ENCODE results near the gene FGF11. TPM values are rescaled to one million over a fixed set of nuclear protein-coding genes. Genes with fewer than 3 reads are reported as not detected.

Gene FGF11
- polyA plus RNA-seq, 3 donors: 5.6 to 12.6 (median 8.0) TPM

GRCh38 chr17:7484919-7485377 is 45.6 kb downstream of the FGF11 start:
- no peak for DNase-seq (ENCODE audit: extremely low read depth in 1 of 11, low read depth in 9 of 11, low spot score in 4 of 11)

- no peak for DNase-seq (ENCODE audit: extremely low read depth in 1 of 11, low read depth in 9 of 11, low spot score in 4 of 11)
Measured at GRCh38 chr17:7486181-7486580, 46.9 kb downstream of the FGF11 start.

- no peak for DNase-seq (ENCODE audit: extremely low read depth in 1 of 11, low read depth in 9 of 11, low spot score in 4 of 11)
Measured at GRCh38 chr17:7490144-7490543, 50.8 kb downstream of the FGF11 start.

GRCh38 chr17:7491583-7491982 is 52.3 kb downstream of the FGF11 start:
- no peak for DNase-seq (ENCODE audit: extremely low read depth in 1 of 11, low read depth in 9 of 11, low spot score in 4 of 11)

- DNase-seq (ENCODE audit: extremely low read depth in 1 of 11, low read depth in 9 of 11, low spot score in 4 of 11): no peak
Measured at GRCh38 chr17:7493941-7494340, 54.6 kb downstream of the FGF11 start.

Other genes with a start within 250 kb of the FGF11 start
- 10 to 100 TPM; 28.3 to 47.7 (median 37.6) TPM for gene DLG4, start 219.7 kb upstream of the FGF11 start, polyA plus RNA-seq (ENCODE audit: insufficient read length in 3 of 3)
- 100 to 1,000 TPM; 438 to 579 (median 497) TPM for gene ACADVL, start 219.6 kb upstream of the FGF11 start, polyA plus RNA-seq (ENCODE audit: insufficient read length in 3 of 3)
- 10 to 100 TPM; 49.8 to 66.7 (median 64.4) TPM for gene DVL2, start 205.0 kb upstream of the FGF11 start, polyA plus RNA-seq (ENCODE audit: insufficient read length in 3 of 3)
- gene PHF23, start 200.1 kb upstream of the FGF11 start, polyA plus RNA-seq (ENCODE audit: insufficient read length in 3 of 3): 10 to 100 TPM; 51.3 to 65.8 (median 53.1) TPM
- 100 to 1,000 TPM; 435 to 476 (median 455) TPM for gene GABARAP, start 197.1 kb upstream of the FGF11 start, polyA plus RNA-seq (ENCODE audit: insufficient read length in 3 of 3)
- gene CTDNEP1, start 187.8 kb upstream of the FGF11 start, polyA plus RNA-seq (ENCODE audit: insufficient read length in 3 of 3): 100 to 1,000 TPM; 151 to 152 (median 151) TPM
- 10 to 100 TPM; 51.6 to 63.0 (median 55.1) TPM for gene ELP5, start 187.3 kb upstream of the FGF11 start, polyA plus RNA-seq (ENCODE audit: insufficient read length in 3 of 3)
- 10 to 100 TPM; 41.1 to 74.2 (median 41.8) TPM for gene CLDN7, start 177.0 kb upstream of the FGF11 start, polyA plus RNA-seq (ENCODE audit: insufficient read length in 3 of 3)
- 1 to 10 TPM; 1.8 to 2.7 (median 2.5) TPM for gene SLC2A4, start 157.8 kb upstream of the FGF11 start, polyA plus RNA-seq (ENCODE audit: insufficient read length in 3 of 3)
- 1 to 10 TPM; 3.8 to 5.3 (median 5.2) TPM for gene YBX2, start 144.9 kb upstream of the FGF11 start, polyA plus RNA-seq (ENCODE audit: insufficient read length in 3 of 3)
- 100 to 1,000 TPM; 313 to 353 (median 324) TPM for gene EIF5A, start 131.9 kb upstream of the FGF11 start, polyA plus RNA-seq (ENCODE audit: insufficient read length in 3 of 3)
- gene GPS2, start 124.2 kb upstream of the FGF11 start, polyA plus RNA-seq (ENCODE audit: insufficient read length in 3 of 3): 100 to 1,000 TPM in 1 of 3 donors, 10 to 100 TPM in 2; 95.6 to 101 (median 97.4) TPM
- gene NEURL4, start 110.2 kb upstream of the FGF11 start, polyA plus RNA-seq (ENCODE audit: insufficient read length in 3 of 3): 10 to 100 TPM; 30.6 to 38.2 (median 36.1) TPM
- gene ACAP1, start 103.0 kb upstream of the FGF11 start, polyA plus RNA-seq (ENCODE audit: insufficient read length in 3 of 3): 10 to 100 TPM in 1 of 3 donors, 1 to 10 TPM in 2; 7.0 to 12.5 (median 7.6) TPM
- 10 to 100 TPM; 10.7 to 13.9 (median 12.0) TPM for gene KCTD11, start 87.3 kb upstream of the FGF11 start, polyA plus RNA-seq (ENCODE audit: insufficient read length in 3 of 3)
- not detected for gene TMEM95, start 84.4 kb upstream of the FGF11 start, polyA plus RNA-seq (ENCODE audit: insufficient read length in 3 of 3)
- gene TNK1, start 58.4 kb upstream of the FGF11 start, polyA plus RNA-seq (ENCODE audit: insufficient read length in 3 of 3): 1 to 10 TPM; 5.1 to 9.0 (median 6.0) TPM
- gene PLSCR3, start 45.0 kb upstream of the FGF11 start, polyA plus RNA-seq (ENCODE audit: insufficient read length in 3 of 3): 10 to 100 TPM; 28.8 to 41.5 (median 41.4) TPM
- 10 to 100 TPM; 81.9 to 99.2 (median 87.3) TPM for gene TMEM256, start 35.4 kb upstream of the FGF11 start, polyA plus RNA-seq (ENCODE audit: insufficient read length in 3 of 3)
- 10 to 100 TPM; 21.4 to 36.4 (median 29.0) TPM for gene NLGN2, start 31.7 kb upstream of the FGF11 start, polyA plus RNA-seq (ENCODE audit: insufficient read length in 3 of 3)
- under 1 TPM in 2 of 3 donors, not detected in 1; 0.10 to 0.22 TPM for gene SPEM1, start 19.2 kb upstream of the FGF11 start, polyA plus RNA-seq (ENCODE audit: insufficient read length in 3 of 3)
- gene SPEM2, start 13.9 kb upstream of the FGF11 start, polyA plus RNA-seq (ENCODE audit: insufficient read length in 3 of 3): not detected
- not detected for gene SPEM3, start 10.7 kb upstream of the FGF11 start, polyA plus RNA-seq (ENCODE audit: insufficient read length in 3 of 3)
- gene TMEM102, start 4.1 kb upstream of the FGF11 start, polyA plus RNA-seq (ENCODE audit: insufficient read length in 3 of 3): 1 to 10 TPM; 3.4 to 5.2 (median 4.6) TPM
- 10 to 100 TPM in 2 of 3 donors, 1 to 10 TPM in 1; 9.3 to 10.7 (median 10.4) TPM for gene CHRNB1, start 5.5 kb downstream of the FGF11 start, polyA plus RNA-seq (ENCODE audit: insufficient read length in 3 of 3)
- 10 to 100 TPM; 34.9 to 54.9 (median 40.9) TPM for gene ZBTB4, start 40.1 kb downstream of the FGF11 start, polyA plus RNA-seq (ENCODE audit: insufficient read length in 3 of 3)
- under 1 TPM in 2 of 3 donors, not detected in 1; 0.26 TPM for gene SLC35G6, start 41.9 kb downstream of the FGF11 start, polyA plus RNA-seq (ENCODE audit: insufficient read length in 3 of 3)
- gene POLR2A, start 44.9 kb downstream of the FGF11 start, polyA plus RNA-seq (ENCODE audit: insufficient read length in 3 of 3): 100 to 1,000 TPM; 131 to 134 (median 134) TPM
- 10 to 100 TPM; 19.0 to 26.6 (median 26.6) TPM for gene TNFSF12, start 109.5 kb downstream of the FGF11 start, polyA plus RNA-seq (ENCODE audit: insufficient read length in 3 of 3)
- gene TNFSF13, start 119.2 kb downstream of the FGF11 start, polyA plus RNA-seq (ENCODE audit: insufficient read length in 3 of 3): 10 to 100 TPM; 10.4 to 17.2 (median 12.5) TPM
- gene SENP3, start 122.4 kb downstream of the FGF11 start, polyA plus RNA-seq (ENCODE audit: insufficient read length in 3 of 3): 10 to 100 TPM; 61.6 to 86.9 (median 83.7) TPM
- gene CD68, start 140.1 kb downstream of the FGF11 start, polyA plus RNA-seq (ENCODE audit: insufficient read length in 3 of 3): 10 to 100 TPM; 56.7 to 63.5 (median 62.6) TPM
- gene MPDU1, start 144.3 kb downstream of the FGF11 start, polyA plus RNA-seq (ENCODE audit: insufficient read length in 3 of 3): 100 to 1,000 TPM; 103 to 119 (median 114) TPM
- 1 to 10 TPM; 2.9 to 4.4 (median 4.0) TPM for gene SOX15, start 150.6 kb downstream of the FGF11 start, polyA plus RNA-seq (ENCODE audit: insufficient read length in 3 of 3)
- gene FXR2, start 175.4 kb downstream of the FGF11 start, polyA plus RNA-seq (ENCODE audit: insufficient read length in 3 of 3): 10 to 100 TPM; 49.6 to 51.8 (median 51.3) TPM
- 100 to 1,000 TPM; 141 to 156 (median 145) TPM for gene SAT2, start 188.3 kb downstream of the FGF11 start, polyA plus RNA-seq (ENCODE audit: insufficient read length in 3 of 3)
- gene SHBG, start 190.6 kb downstream of the FGF11 start, polyA plus RNA-seq (ENCODE audit: insufficient read length in 3 of 3): 1 to 10 TPM; 3.4 to 4.7 (median 4.0) TPM
- gene ATP1B2, start 211.4 kb downstream of the FGF11 start, polyA plus RNA-seq (ENCODE audit: insufficient read length in 3 of 3): 10 to 100 TPM; 20.7 to 22.9 (median 21.0) TPM
- 10 to 100 TPM; 70.5 to 75.4 (median 73.3) TPM for gene TP53, start 248.0 kb downstream of the FGF11 start, polyA plus RNA-seq (ENCODE audit: insufficient read length in 3 of 3)
- gene WRAP53, start 249.0 kb downstream of the FGF11 start, polyA plus RNA-seq (ENCODE audit: insufficient read length in 3 of 3): 10 to 100 TPM; 12.4 to 15.3 (median 12.9) TPM